ENCODE results near the gene ANKRD13D. TPM values are rescaled to one million over a fixed set of nuclear protein-coding genes. Genes with fewer than 3 reads are reported as not detected.

The ANKRD13D gene
- total RNA-seq, 1 experiment from 2014 or later, result 28.5 TPM

Other genes starting within 250 kb of the ANKRD13D start
- gene RHOD, start 232.5 kb upstream of the ANKRD13D start, total RNA-seq (2014; rRNA removed; shearing (Covaris generic)), result 3.1 and 3.9 TPM in 2 replicates
- gene KDM2A, start 170.0 kb upstream of the ANKRD13D start, total RNA-seq (2014; rRNA removed; shearing (Covaris generic)), result 20.4 and 21.7 TPM in 2 replicates
- gene GRK2, start 22.8 kb upstream of the ANKRD13D start, total RNA-seq (2014; rRNA removed; shearing (Covaris generic)), result 22.0 and 32.9 TPM in 2 replicates
- 8.0 and 10.9 TPM in 2 replicates for gene SSH3, start 14.2 kb downstream of the ANKRD13D start, total RNA-seq (2014; rRNA removed; shearing (Covaris generic))
- 68.0 and 85.3 TPM in 2 replicates for gene POLD4, start 64.2 kb downstream of the ANKRD13D start, total RNA-seq (2014; rRNA removed; shearing (Covaris generic))
- 4.8 and 5.4 TPM in 2 replicates for gene CLCF1, start 84.3 kb downstream of the ANKRD13D start, total RNA-seq (2014; rRNA removed; shearing (Covaris generic))
- gene RAD9A, start 102.7 kb downstream of the ANKRD13D start, total RNA-seq (2014; rRNA removed; shearing (Covaris generic)), result 8.5 and 13.8 TPM in 2 replicates
- 300 and 345 TPM in 2 replicates for gene PPP1CA, start 112.6 kb downstream of the ANKRD13D start, total RNA-seq (2014; rRNA removed; shearing (Covaris generic))
- gene TBC1D10C, start 114.8 kb downstream of the ANKRD13D start, total RNA-seq (2014; rRNA removed; shearing (Covaris generic)), result not detected in 2 replicates
- gene CARNS1, start 126.4 kb downstream of the ANKRD13D start, total RNA-seq (2014; rRNA removed; shearing (Covaris generic)), result not detected in 2 replicates
- 46.5 and 48.2 TPM in 2 replicates for gene RPS6KB2, start 139.2 kb downstream of the ANKRD13D start, total RNA-seq (2014; rRNA removed; shearing (Covaris generic))
- gene PTPRCAP, start 148.4 kb downstream of the ANKRD13D start, total RNA-seq (2014; rRNA removed; shearing (Covaris generic)), result 0.39 TPM in 1 of 2 replicates, not detected in the other
- gene CORO1B, start 154.2 kb downstream of the ANKRD13D start, total RNA-seq (2014; rRNA removed; shearing (Covaris generic)), result 88.6 and 104 TPM in 2 replicates
- gene GPR152, start 163.4 kb downstream of the ANKRD13D start, total RNA-seq (2014; rRNA removed; shearing (Covaris generic)), result not detected in 2 replicates
- gene CABP4, start 166.1 kb downstream of the ANKRD13D start, total RNA-seq (2014; rRNA removed; shearing (Covaris generic)), result not detected in 2 replicates
- gene TMEM134, start 179.9 kb downstream of the ANKRD13D start, total RNA-seq (2014; rRNA removed; shearing (Covaris generic)), result 25.6 and 28.0 TPM in 2 replicates
- gene AIP, start 193.7 kb downstream of the ANKRD13D start, total RNA-seq (2014; rRNA removed; shearing (Covaris generic)), result 106 and 114 TPM in 2 replicates
- 16.2 and 44.0 TPM in 2 replicates for gene PITPNM1, start 216.1 kb downstream of the ANKRD13D start, total RNA-seq (2014; rRNA removed; shearing (Covaris generic))
- gene CDK2AP2, start 218.9 kb downstream of the ANKRD13D start, total RNA-seq (2014; rRNA removed; shearing (Covaris generic)), result 71.7 and 84.9 TPM in 2 replicates
- not detected in 2 replicates for gene CABP2, start 234.1 kb downstream of the ANKRD13D start, total RNA-seq (2014; rRNA removed; shearing (Covaris generic))

Measured in RPMI7951 (cell line).